Gastroesophageal sphincter (tissue), 3 donors: ENCODE results near the gene RABGGTA.

ENCODE experiments used
- EP300 ChIP-seq: sonication (generic); formaldehyde crosslinking; IDR thresholded peaks from one replicate; pipeline ENCODE4 v1.6.1; 2017; ENCODE audit warnings: antibody characterized with exemption, mild to moderate bottlenecking
- POLR2A ChIP-seq, 2 donors: fragments of 450-650 bp; IDR thresholded peaks; one replicate each; pipeline ENCODE4 v1.6.1; 2017; ENCODE audit warnings: antibody characterized with exemption in 2 of 2, mild to moderate bottlenecking in 2 of 2, moderate library complexity in 1 of 2
- POLR2AphosphoS5 ChIP-seq: sonication (generic); formaldehyde crosslinking; IDR thresholded peaks from one replicate; pipeline ENCODE4 v1.6.1; 2017; ENCODE audit warnings: antibody characterized with exemption
- TF ChIP-seq, protein P1 (sequence below), 4 experiments: fragments of 200-600 bp in 2 of 4; fragments of 450-650 bp in 2 of 4; sonication (generic) in 1 of 4; IDR thresholded peaks; one replicate each; pipeline ENCODE4 v1.5.1; 2017 to 2019; ENCODE audit warnings: antibody characterized with exemption in 4 of 4, mild to moderate bottlenecking in 2 of 4, moderate library complexity in 2 of 4

GRCh38 chr14:24286996-24287395 lies 15.6 kb upstream of the RABGGTA start:
- TF ChIP-seq, protein P1, sequence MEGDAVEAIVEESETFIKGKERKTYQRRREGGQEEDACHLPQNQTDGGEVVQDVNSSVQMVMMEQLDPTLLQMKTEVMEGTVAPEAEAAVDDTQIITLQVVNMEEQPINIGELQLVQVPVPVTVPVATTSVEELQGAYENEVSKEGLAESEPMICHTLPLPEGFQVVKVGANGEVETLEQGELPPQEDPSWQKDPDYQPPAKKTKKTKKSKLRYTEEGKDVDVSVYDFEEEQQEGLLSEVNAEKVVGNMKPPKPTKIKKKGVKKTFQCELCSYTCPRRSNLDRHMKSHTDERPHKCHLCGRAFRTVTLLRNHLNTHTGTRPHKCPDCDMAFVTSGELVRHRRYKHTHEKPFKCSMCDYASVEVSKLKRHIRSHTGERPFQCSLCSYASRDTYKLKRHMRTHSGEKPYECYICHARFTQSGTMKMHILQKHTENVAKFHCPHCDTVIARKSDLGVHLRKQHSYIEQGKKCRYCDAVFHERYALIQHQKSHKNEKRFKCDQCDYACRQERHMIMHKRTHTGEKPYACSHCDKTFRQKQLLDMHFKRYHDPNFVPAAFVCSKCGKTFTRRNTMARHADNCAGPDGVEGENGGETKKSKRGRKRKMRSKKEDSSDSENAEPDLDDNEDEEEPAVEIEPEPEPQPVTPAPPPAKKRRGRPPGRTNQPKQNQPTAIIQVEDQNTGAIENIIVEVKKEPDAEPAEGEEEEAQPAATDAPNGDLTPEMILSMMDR (IDR thresholded peaks at IDR 0.05), result no peak
- TF ChIP-seq EP300 (no peak), POLR2A (IDR thresholded peaks at IDR 0.05) (no peak), POLR2AphosphoS5 (no peak)
